Right lobe of liver (tissue), 6 donors: ENCODE results near the gene PRAMEF15. TPM values are rescaled to one million over a fixed set of nuclear protein-coding genes. Genes with fewer than 3 reads are reported as not detected.
"Not testable (repeated sequence)": the region's sequence is repeated elsewhere in the genome, so short reads cannot be mapped to it uniquely, and the experiment has no call there.

Experiments used
- ATAC-seq, 4 donors: fragments of 200-7000 bp; cut with Tn5 transposase; one replicate each; pipeline ENCODE4 v1.9.1; 2020; ENCODE audit warnings: mild to moderate bottlenecking in 4 of 4, moderate library complexity in 4 of 4
- DNase-seq, 3 donors: peaks; one replicate each; pipeline ENCODE4 v3.0.0-alpha.2; 2020
- H3K27ac ChIP-seq, 3 donors: fragments of 200-600 bp; one replicate each; pipeline ENCODE4 v1.8.0; 2022
- H3K27me3 ChIP-seq, 2 donors: fragments of 200-600 bp; one replicate each; pipeline ENCODE4 v1.8.0; 2022
- H3K36me3 ChIP-seq, 4 donors: fragments of 200-600 bp; sonication (generic) in 1 of 4; one replicate each; pipeline versions ENCODE4 v1.5.1 to v1.8.0; 2017 to 2022; ENCODE audit warnings: control low read depth in 1 of 4
- H3K4me1 ChIP-seq, 4 donors: fragments of 200-600 bp; sonication (generic) in 1 of 4; one replicate each; pipeline versions ENCODE4 v1.5.1 to v1.8.0; 2017 to 2022; ENCODE audit warnings: control low read depth in 1 of 4
- H3K4me3 ChIP-seq, 3 donors: fragments of 200-600 bp; one replicate each; pipeline ENCODE4 v1.8.0; 2022
- H3K9me3 ChIP-seq, 4 donors: fragments of 200-600 bp; sonication (generic) in 1 of 4; one replicate each; pipeline versions ENCODE4 v1.5.1 to v1.8.0; 2017 to 2022; ENCODE audit warnings: control low read depth in 1 of 4
- CTCF ChIP-seq, 4 donors: fragments of 200-600 bp in 3 of 4; fragments of 450-650 bp in 1 of 4; IDR thresholded peaks; one replicate each; pipeline versions ENCODE4 v1.5.1 to v1.8.0; 2016 to 2022; ENCODE audit warnings: antibody characterized with exemption in 4 of 4, mild to moderate bottlenecking in 2 of 4
- WGBS: methylation state at CpG from one replicate; pipeline ENCODE4 v1.1.6; 2018; ENCODE audit warnings: low coverage, low lambda C conversion rate; ENCODE audit not compliant: insufficient coverage; ENCODE audit errors: missing lambda C conversion rate; 5-methylcytosine and 5-hydroxymethylcytosine counted together
- intact Hi-C, 2 donors: fragments of 100-400 bp; cut with DNase I; formaldehyde crosslinking; loops; one replicate each; pipeline versions ENCODE4 v1.11.2 to v1.14.1; 2022
- long read RNA-seq: library from polyadenylated mRNA; unstranded; transcript quantifications from one replicate; pipeline ENCODE4 v2.0.0, GENCODE V29; 2019
- total RNA-seq, 6 experiments: library from RNA; depleted of rRNA in 2 of 6; stranded (reverse); fragments of >200 nt in 2 of 6; fragmentation: NEBNext Ultra II Directional in 3 of 6; extraction: Animal tissue kit (Norgen Biotek cat#: 25700) in 3 of 6; gene quantifications; one replicate each; pipeline versions ENCODE4 v1.1.0 to v1.2.4, GENCODE V29; 2016 to 2023
- donor health status: DM: no; HTN: yes; CAD: no.
- donor health status: DM: no; HTN: no; CAD: no.
- donor health status: DM: no; HTN: no; CAD: no.
- donor health status: DM: no; HTN: yes; CAD: no.
- donor health status: DM: no; HTN: yes; CAD: no.

PRAMEF15 gene
- total RNA-seq = not detected
- long read RNA-seq = 0 reads

GRCh38 chr1:13315281-13315680, at the start of gene PRAMEF15:
Gene PRAMEF15, plus strand, starts transcription at chr1:13315581. Its CDS starts 2,827 bp downstream, at chr1:13318408.
- 19% methylated on average over 2 of the region's 4 CpGs for WGBS

GRCh38 chr1:13277016-13277415, 38.4 kb upstream of the PRAMEF15 start:
- H3K27me3 ChIP-seq, H3K4me3 ChIP-seq, intact Hi-C loops, H3K36me3 ChIP-seq, H3K9me3 ChIP-seq, H3K4me1 ChIP-seq, H3K27ac ChIP-seq, DNase-seq: not testable (repeated sequence)
- peak; percentile 64 to 78 (median 68) for ATAC-seq
- WGBS = 13% methylated on average over 2 of the region's 6 CpGs
- peak in 2 of 4 donors; percentile 13 for TF ChIP-seq CTCF (IDR thresholded peaks at IDR 0.05)

More at GRCh38 chr1:13315281-13315680, at the start of gene PRAMEF15:
- H3K4me3 ChIP-seq, H3K4me1 ChIP-seq, H3K9me3 ChIP-seq, H3K27me3 ChIP-seq, DNase-seq, H3K27ac ChIP-seq, ATAC-seq, H3K36me3 ChIP-seq, intact Hi-C loops: not testable (repeated sequence)

GRCh38 chr1:13279617-13280016, 35.8 kb upstream of the PRAMEF15 start:
- ATAC-seq = peak; percentile 59 to 86 (median 70)
- H3K27ac ChIP-seq, H3K36me3 ChIP-seq, H3K27me3 ChIP-seq, H3K4me1 ChIP-seq, intact Hi-C loops, H3K9me3 ChIP-seq, DNase-seq, H3K4me3 ChIP-seq: not testable (repeated sequence)
- TF ChIP-seq CTCF (IDR thresholded peaks at IDR 0.05) = peak; percentile 15 to 40 (median 25)
- WGBS = 37% methylated on average over 3 of the region's 3 CpGs

GRCh38 chr1:13285037-13285436, 30.3 kb upstream of the PRAMEF15 start, which contains the start of gene PRAMEF8:
Gene PRAMEF8, minus strand, starts transcription at chr1:13285137. Its CDS starts 1,046 bp downstream, at chr1:13284091.
- H3K27me3 ChIP-seq, DNase-seq, H3K4me1 ChIP-seq, H3K27ac ChIP-seq, H3K4me3 ChIP-seq, ATAC-seq, H3K36me3 ChIP-seq, H3K9me3 ChIP-seq, intact Hi-C loops: not testable (repeated sequence)
- no CpG with 5 or more reads among the region's 1 CpG for WGBS

GRCh38 chr1:13289030-13289429, 26.4 kb upstream of the PRAMEF15 start:
- ATAC-seq, H3K4me1 ChIP-seq, H3K9me3 ChIP-seq, intact Hi-C loops, DNase-seq, H3K36me3 ChIP-seq, H3K4me3 ChIP-seq, H3K27me3 ChIP-seq, H3K27ac ChIP-seq: not testable (repeated sequence)
- 90% methylated on average over 2 of the region's 3 CpGs for WGBS

- H3K4me3 ChIP-seq, H3K9me3 ChIP-seq, intact Hi-C loops, H3K36me3 ChIP-seq, H3K27me3 ChIP-seq, H3K4me1 ChIP-seq, DNase-seq: not testable (repeated sequence)
- WGBS = 14% methylated on average over 1 of the region's 5 CpGs
- ATAC-seq = peak; percentile 86 to 99 (median 90)
- H3K27ac ChIP-seq = peak overlapping the region in 1 of 3 donors; percentile 59
These were observed 18.0 kb upstream of the PRAMEF15 start for GRCh38 chr1:13297216-13297931.

- H3K9me3 ChIP-seq, H3K36me3 ChIP-seq, H3K27me3 ChIP-seq, ATAC-seq, DNase-seq, intact Hi-C loops, H3K4me1 ChIP-seq, H3K27ac ChIP-seq, H3K4me3 ChIP-seq: not testable (repeated sequence)
- WGBS = no CpG with 5 or more reads among the region's 27 CpGs
These were observed 16.7 kb upstream of the PRAMEF15 start for GRCh38 chr1:13298699-13299098.

GRCh38 chr1:13302197-13302596, 13.2 kb upstream of the PRAMEF15 start:
- peak; percentile 40 to 76 (median 70) for ATAC-seq
- H3K27ac ChIP-seq, H3K36me3 ChIP-seq, DNase-seq, H3K4me3 ChIP-seq, H3K9me3 ChIP-seq, H3K27me3 ChIP-seq, intact Hi-C loops, H3K4me1 ChIP-seq: not testable (repeated sequence)

- intact Hi-C loops, ATAC-seq: not testable (repeated sequence)
- WGBS = no CpG with 5 or more reads among the region's 1 CpG
These were observed 12.1 kb upstream of the PRAMEF15 start, which contains the start of gene PRAMEF33 for GRCh38 chr1:13303239-13303638. Gene PRAMEF33, plus strand, starts transcription at chr1:13303539. Its CDS starts 2,416 bp downstream, at chr1:13305955.

GRCh38 chr1:13342496-13342895, 27.1 kb downstream of the PRAMEF15 start:
- H3K4me1 ChIP-seq, intact Hi-C loops, H3K36me3 ChIP-seq, ATAC-seq, H3K27me3 ChIP-seq, H3K27ac ChIP-seq, H3K4me3 ChIP-seq, H3K9me3 ChIP-seq, DNase-seq: not testable (repeated sequence)
- WGBS = 100% methylated on average over 2 of the region's 8 CpGs

More at GRCh38 chr1:13303239-13303638, 12.1 kb upstream of the PRAMEF15 start, which contains the start of gene PRAMEF33:
- H3K4me1 ChIP-seq, H3K9me3 ChIP-seq, H3K27ac ChIP-seq, H3K4me3 ChIP-seq, DNase-seq, H3K36me3 ChIP-seq, H3K27me3 ChIP-seq: not testable (repeated sequence)
